ENCODE measurements around the gene RASD1. TPM values are rescaled to one million over a fixed set of nuclear protein-coding genes. Genes with fewer than 3 reads are reported as not detected.

The RASD1 gene
- total RNA-seq, 1 donor from 2014 or later: 5.6 TPM

- H3K4me1 Mint-ChIP-seq (ENCODE audit: low read depth): no peaks in the 10 kb centered on the region
- H3K27ac Mint-ChIP-seq: no peak overlapping the region
- no peaks in the 10 kb centered on the region for H3K9me3 Mint-ChIP-seq (ENCODE audit: low read depth)
- no peak for TF ChIP-seq CTCF (IDR thresholded peaks at IDR 0.05; ENCODE audit: unreplicated experiment)
- no peak overlapping the region for H3K4me3 Mint-ChIP-seq (ENCODE audit: low read depth)
- no peak for DNase-seq (ENCODE audit: low spot score, unreplicated experiment)
- no peaks in the 10 kb centered on the region for H3K36me3 Mint-ChIP-seq (ENCODE audit: insufficient read depth)
- peaks cover 12% of the 10 kb centered on the region for H3K27me3 Mint-ChIP-seq
Observed at GRCh38 chr17:17454276-17454675, 41.9 kb downstream of the RASD1 start.

GRCh38 chr17:17453088-17453487 lies 43.1 kb downstream of the RASD1 start:
- Mint-ChIP-seq H3K27ac (no peak overlapping the region), H3K36me3 (ENCODE audit: insufficient read depth) (no peaks in the 10 kb centered on the region), H3K9me3 (ENCODE audit: low read depth) (no peaks in the 10 kb centered on the region), H3K4me3 (ENCODE audit: low read depth) (no peak overlapping the region), H3K4me1 (ENCODE audit: low read depth) (no peaks in the 10 kb centered on the region), H3K27me3 (peaks cover 12% of the 10 kb centered on the region)
- TF ChIP-seq CTCF (IDR thresholded peaks at IDR 0.05; ENCODE audit: unreplicated experiment): no peak
- no peak for DNase-seq (ENCODE audit: low spot score, unreplicated experiment)

- Mint-ChIP-seq H3K9me3 (ENCODE audit: low read depth) (no peaks in the 10 kb centered on the region), H3K4me3 (ENCODE audit: low read depth) (no peak overlapping the region), H3K36me3 (ENCODE audit: insufficient read depth) (no peaks in the 10 kb centered on the region), H3K27ac (no peak overlapping the region), H3K4me1 (ENCODE audit: low read depth) (peaks cover 16% of the 10 kb centered on the region), H3K27me3 (peaks cover 6% of the 10 kb centered on the region)
- no peak for TF ChIP-seq CTCF (IDR thresholded peaks at IDR 0.05; ENCODE audit: unreplicated experiment)
- no peak for DNase-seq (ENCODE audit: low spot score, unreplicated experiment)
Observed at GRCh38 chr17:17448723-17449122, 47.5 kb downstream of the RASD1 start.

- no peak for DNase-seq (ENCODE audit: low spot score, unreplicated experiment)
- Mint-ChIP-seq H3K4me3 (ENCODE audit: low read depth) (no peak overlapping the region), H3K9me3 (ENCODE audit: low read depth) (no peaks in the 10 kb centered on the region), H3K4me1 (ENCODE audit: low read depth) (peaks cover 16% of the 10 kb centered on the region), H3K27ac (no peak overlapping the region), H3K27me3 (peaks cover 6% of the 10 kb centered on the region), H3K36me3 (ENCODE audit: insufficient read depth) (no peaks in the 10 kb centered on the region)
- TF ChIP-seq CTCF (IDR thresholded peaks at IDR 0.05; ENCODE audit: unreplicated experiment): no peak
Observed at GRCh38 chr17:17448076-17448475, 48.1 kb downstream of the RASD1 start.

GRCh38 chr17:17447264-17447663 lies 48.9 kb downstream of the RASD1 start:
- Mint-ChIP-seq H3K4me3 (ENCODE audit: low read depth) (no peak overlapping the region), H3K27me3 (peaks cover 6% of the 10 kb centered on the region), H3K27ac (no peak overlapping the region), H3K4me1 (ENCODE audit: low read depth) (peaks cover 16% of the 10 kb centered on the region), H3K9me3 (ENCODE audit: low read depth) (no peaks in the 10 kb centered on the region), H3K36me3 (ENCODE audit: insufficient read depth) (no peaks in the 10 kb centered on the region)
- no peak for DNase-seq (ENCODE audit: low spot score, unreplicated experiment)
- no peak for TF ChIP-seq CTCF (IDR thresholded peaks at IDR 0.05; ENCODE audit: unreplicated experiment)

Measured in progenitor cell of endocrine pancreas (in vitro differentiated cells).